ENCODE measurements around the gene L3MBTL4.

- TF ChIP-seq, protein P1, sequence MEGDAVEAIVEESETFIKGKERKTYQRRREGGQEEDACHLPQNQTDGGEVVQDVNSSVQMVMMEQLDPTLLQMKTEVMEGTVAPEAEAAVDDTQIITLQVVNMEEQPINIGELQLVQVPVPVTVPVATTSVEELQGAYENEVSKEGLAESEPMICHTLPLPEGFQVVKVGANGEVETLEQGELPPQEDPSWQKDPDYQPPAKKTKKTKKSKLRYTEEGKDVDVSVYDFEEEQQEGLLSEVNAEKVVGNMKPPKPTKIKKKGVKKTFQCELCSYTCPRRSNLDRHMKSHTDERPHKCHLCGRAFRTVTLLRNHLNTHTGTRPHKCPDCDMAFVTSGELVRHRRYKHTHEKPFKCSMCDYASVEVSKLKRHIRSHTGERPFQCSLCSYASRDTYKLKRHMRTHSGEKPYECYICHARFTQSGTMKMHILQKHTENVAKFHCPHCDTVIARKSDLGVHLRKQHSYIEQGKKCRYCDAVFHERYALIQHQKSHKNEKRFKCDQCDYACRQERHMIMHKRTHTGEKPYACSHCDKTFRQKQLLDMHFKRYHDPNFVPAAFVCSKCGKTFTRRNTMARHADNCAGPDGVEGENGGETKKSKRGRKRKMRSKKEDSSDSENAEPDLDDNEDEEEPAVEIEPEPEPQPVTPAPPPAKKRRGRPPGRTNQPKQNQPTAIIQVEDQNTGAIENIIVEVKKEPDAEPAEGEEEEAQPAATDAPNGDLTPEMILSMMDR (IDR thresholded peaks at IDR 0.05): no peak
- TF ChIP-seq CREB1 (CRISPR knock-in tag; IDR thresholded peaks at IDR 0.05) (no peak), ZNF512 (CRISPR knock-in tag; IDR thresholded peaks at IDR 0.05; ENCODE audit: borderline replicate concordance) (no peak), NFYB (CRISPR knock-in tag; conservative IDR thresholded peaks at IDR 0.05; ENCODE audit: low read depth) (no peak), ZNF263 (CRISPR knock-in tag; IDR thresholded peaks at IDR 0.05; ENCODE audit: low read depth) (no peak), NFE2L1 (CRISPR knock-in tag; IDR thresholded peaks at IDR 0.05) (no peak), SP1 (CRISPR knock-in tag; conservative IDR thresholded peaks at IDR 0.05) (no peak)
- TF ChIP-seq, protein P2, sequence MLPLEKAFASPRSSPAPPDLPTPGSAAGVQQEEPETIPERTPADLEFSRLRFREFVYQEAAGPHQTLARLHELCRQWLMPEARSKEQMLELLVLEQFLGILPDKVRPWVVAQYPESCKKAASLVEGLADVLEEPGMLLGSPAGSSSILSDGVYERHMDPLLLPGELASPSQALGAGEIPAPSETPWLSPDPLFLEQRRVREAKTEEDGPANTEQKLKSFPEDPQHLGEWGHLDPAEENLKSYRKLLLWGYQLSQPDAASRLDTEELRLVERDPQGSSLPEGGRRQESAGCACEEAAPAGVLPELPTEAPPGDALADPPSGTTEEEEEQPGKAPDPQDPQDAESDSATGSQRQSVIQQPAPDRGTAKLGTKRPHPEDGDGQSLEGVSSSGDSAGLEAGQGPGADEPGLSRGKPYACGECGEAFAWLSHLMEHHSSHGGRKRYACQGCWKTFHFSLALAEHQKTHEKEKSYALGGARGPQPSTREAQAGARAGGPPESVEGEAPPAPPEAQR (CRISPR knock-in tag; IDR thresholded peaks at IDR 0.05): no peak
These were observed 130.4 kb downstream of the L3MBTL4 start for GRCh38 chr18:6284300-6284699.

Measured in WTC11 (cell line).